ENCODE data around the gene CLRN3. TPM values are rescaled to one million over a fixed set of nuclear protein-coding genes. Genes with fewer than 3 reads are reported as not detected.

CLRN3 gene
- total and polyA plus RNA-seq, 2 experiments from 2014 or later, result not detected

DNA sequence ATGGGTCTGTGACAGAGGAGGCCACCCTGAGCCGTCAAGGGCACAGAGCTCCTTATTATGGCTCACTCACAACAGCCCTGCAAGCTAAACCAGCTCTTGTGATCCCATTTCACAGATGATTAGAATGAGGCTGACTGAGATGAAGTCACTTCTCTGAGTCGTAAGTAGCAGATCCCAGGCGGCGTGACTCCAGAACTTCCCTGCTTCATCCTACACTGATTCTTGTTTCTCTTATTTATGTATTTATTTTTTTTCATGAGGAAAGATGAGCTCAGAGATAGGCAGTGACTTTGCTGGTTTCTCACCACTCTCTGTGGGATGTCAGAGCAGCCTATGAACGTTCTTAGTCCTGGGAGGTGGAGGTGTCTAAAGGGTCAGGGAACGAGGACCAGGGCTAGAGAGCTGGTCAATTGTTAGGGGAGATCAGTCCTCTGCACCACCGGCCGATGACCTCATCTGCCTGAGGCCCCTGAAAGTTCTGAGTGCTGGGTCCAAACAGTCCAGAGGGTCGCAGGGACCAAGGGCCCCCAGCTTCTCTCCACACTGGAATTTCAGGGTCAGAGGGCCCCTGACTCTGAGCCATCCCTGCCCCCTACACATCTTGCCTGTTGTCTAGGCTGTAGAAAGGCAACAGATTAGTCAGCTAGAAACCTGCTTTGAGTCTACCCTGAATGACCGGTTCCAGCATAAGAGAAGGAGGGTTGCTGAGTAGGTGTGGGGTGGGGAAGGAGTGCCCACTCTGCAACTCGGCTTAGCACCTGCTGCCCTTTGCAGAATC, 17.9 kb downstream of the CLRN3 start:
- H3K27ac ChIP-seq, result no peak overlapping the region
- 61 to 64% methylated on average over 11 of the region's 11 CpGs for WGBS, 2 experiments (ENCODE audit: low coverage in 1 of 2, low lambda C conversion rate in 2 of 2, missing lambda C conversion rate in 2 of 2)
- DNase-seq, result no peak
- peaks cover 24% of the 10 kb centered on the region for H3K27me3 ChIP-seq (replicated peaks; ENCODE audit: insufficient read depth)
- in situ Hi-C loops (cut with MboI), result no loop called here
- H3K9me3 ChIP-seq (ENCODE audit: low read depth), result no peaks in the 10 kb centered on the region
- H3K4me2 ChIP-seq (ENCODE audit: unreplicated experiment), result no peak overlapping the region
- H3F3A ChIP-seq (ENCODE audit: insufficient read depth), result no peaks in the 10 kb centered on the region
- no peaks in the 10 kb centered on the region for H3K36me3 ChIP-seq (ENCODE audit: low read depth)
- no peaks in the 10 kb centered on the region for H3K9me2 ChIP-seq (ENCODE audit: insufficient read depth)
- H3K4me3 ChIP-seq, result no peak overlapping the region
- no peak overlapping the region for H3K9ac ChIP-seq
- no peaks in the 10 kb centered on the region for H4K20me1 ChIP-seq (ENCODE audit: insufficient read depth)
- H2AFZ ChIP-seq, result no peak overlapping the region
- no peaks in the 10 kb centered on the region for H3K4me1 ChIP-seq (ENCODE audit: insufficient read depth)
- TF ChIP-seq EZH2 (IDR thresholded peaks at IDR 0.05; ENCODE audit: insufficient read depth, poor library complexity, severe bottlenecking), result no peak
- no peak for TF ChIP-seq EZH2phosphoT487 (IDR thresholded peaks at IDR 0.05; ENCODE audit: insufficient read depth, low read depth)
- H3K79me2 ChIP-seq (ENCODE audit: insufficient read depth), result no peaks in the 10 kb centered on the region

DNA sequence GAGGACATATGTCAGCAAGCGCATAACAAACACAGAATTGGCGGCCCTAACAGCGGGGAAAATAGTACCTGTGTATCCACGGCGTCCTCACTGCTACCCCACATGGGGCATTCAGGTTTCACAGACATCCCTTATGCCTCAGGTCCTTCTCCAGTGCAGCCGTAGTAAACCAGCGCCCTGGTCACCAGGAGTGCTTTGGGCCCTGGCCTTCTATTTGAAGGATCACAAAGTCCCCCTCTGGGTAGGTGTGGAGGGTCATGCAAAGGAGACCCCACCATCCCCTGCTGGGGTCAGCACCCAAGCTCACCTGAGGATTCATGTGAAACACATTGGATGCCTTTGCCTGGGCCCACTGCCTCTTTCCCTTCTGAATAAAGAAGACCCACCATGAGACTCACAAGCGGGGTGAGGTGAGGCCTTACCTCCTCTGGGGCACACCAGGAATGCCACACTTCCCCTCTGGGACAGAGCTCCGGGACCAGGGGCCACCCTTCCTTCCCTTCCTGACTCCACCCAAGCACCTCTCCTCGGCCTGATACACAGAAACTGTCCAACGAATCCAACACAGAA, 18.8 kb downstream of the CLRN3 start:
- H4K20me1 ChIP-seq (ENCODE audit: insufficient read depth), result no peaks in the 10 kb centered on the region
- no peaks in the 10 kb centered on the region for H3K4me1 ChIP-seq (ENCODE audit: insufficient read depth)
- no peaks in the 10 kb centered on the region for H3K9me2 ChIP-seq (ENCODE audit: insufficient read depth)
- no peaks in the 10 kb centered on the region for H3F3A ChIP-seq (ENCODE audit: insufficient read depth)
- no peak overlapping the region for H3K9ac ChIP-seq
- H3K36me3 ChIP-seq (ENCODE audit: low read depth), result no peaks in the 10 kb centered on the region
- TF ChIP-seq EZH2phosphoT487 (IDR thresholded peaks at IDR 0.05; ENCODE audit: insufficient read depth, low read depth), result no peak
- no peak for TF ChIP-seq EZH2 (IDR thresholded peaks at IDR 0.05; ENCODE audit: insufficient read depth, poor library complexity, severe bottlenecking)
- 69 to 71% methylated on average over 11 of the region's 11 CpGs for WGBS, 2 experiments (ENCODE audit: low coverage in 1 of 2, low lambda C conversion rate in 2 of 2, missing lambda C conversion rate in 2 of 2)
- in situ Hi-C loops (cut with MboI), result no loop called here
- H3K4me2 ChIP-seq (ENCODE audit: unreplicated experiment), result no peak overlapping the region
- H3K79me2 ChIP-seq (ENCODE audit: insufficient read depth), result no peaks in the 10 kb centered on the region
- H3K4me3 ChIP-seq, result no peak overlapping the region
- H3K27me3 ChIP-seq (replicated peaks; ENCODE audit: insufficient read depth), result peaks cover 27% of the 10 kb centered on the region
- no peak overlapping the region for H3K27ac ChIP-seq
- no peak for DNase-seq
- H2AFZ ChIP-seq, result no peak overlapping the region
- no peaks in the 10 kb centered on the region for H3K9me3 ChIP-seq (ENCODE audit: low read depth)

DNA sequence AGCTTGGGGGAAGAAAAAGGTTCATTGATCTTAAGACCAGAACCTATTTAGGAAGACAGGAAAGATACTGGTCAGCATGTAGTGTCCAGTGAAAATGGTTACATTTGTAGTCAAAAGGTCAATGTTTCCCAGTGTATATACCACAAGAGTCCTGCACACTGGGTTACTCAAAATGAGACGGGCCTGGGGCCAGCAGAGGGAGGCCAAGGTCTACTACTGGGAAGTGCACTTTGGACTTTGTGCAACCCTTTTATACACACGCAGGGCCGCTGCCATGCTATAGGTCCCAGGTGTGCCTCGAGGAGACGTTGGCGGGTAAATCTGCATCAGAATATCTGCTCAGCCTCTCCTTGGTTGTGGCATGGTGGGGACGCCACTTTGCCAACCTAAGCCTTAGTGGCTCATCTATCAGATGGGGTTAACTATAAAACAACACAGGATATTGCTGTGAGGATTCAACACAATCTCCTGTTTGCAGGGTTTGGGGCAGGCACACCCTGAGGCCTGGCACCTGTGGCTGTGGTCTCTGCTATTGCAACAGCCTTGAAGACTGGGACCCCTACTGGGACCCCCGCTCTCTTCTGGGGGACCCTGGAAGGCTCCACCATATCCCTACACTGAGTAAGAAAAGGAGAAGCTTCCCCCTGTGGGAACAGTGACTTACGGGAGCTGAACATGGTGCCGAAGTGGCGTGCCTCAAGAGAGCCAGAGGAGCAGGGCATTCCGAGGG, 19.7 kb downstream of the CLRN3 start:
- Histone ChIP-seq H3K9me2 (ENCODE audit: insufficient read depth) (no peaks in the 10 kb centered on the region), H2AFZ (no peak overlapping the region), H3K4me1 (ENCODE audit: insufficient read depth) (no peaks in the 10 kb centered on the region), H3K27ac (no peak overlapping the region), H3K27me3 (replicated peaks; ENCODE audit: insufficient read depth) (peaks cover 27% of the 10 kb centered on the region; the same call in 1 of the 2 replicates), H3K36me3 (ENCODE audit: low read depth) (no peaks in the 10 kb centered on the region), H3K4me3 (no peak overlapping the region), H3K79me2 (ENCODE audit: insufficient read depth) (no peaks in the 10 kb centered on the region), H4K20me1 (ENCODE audit: insufficient read depth) (no peaks in the 10 kb centered on the region), H3F3A (ENCODE audit: insufficient read depth) (no peaks in the 10 kb centered on the region), H3K9ac (no peak overlapping the region), H3K9me3 (ENCODE audit: low read depth) (no peaks in the 10 kb centered on the region), H3K4me2 (ENCODE audit: unreplicated experiment) (no peak overlapping the region)
- DNase-seq, result no peak
- in situ Hi-C loops (cut with MboI), result no loop called here
- TF ChIP-seq EZH2 (IDR thresholded peaks at IDR 0.05; ENCODE audit: insufficient read depth, poor library complexity, severe bottlenecking), result no peak
- TF ChIP-seq EZH2phosphoT487 (IDR thresholded peaks at IDR 0.05; ENCODE audit: insufficient read depth, low read depth), result no peak
- WGBS, 2 experiments (ENCODE audit: low coverage in 1 of 2, low lambda C conversion rate in 2 of 2, missing lambda C conversion rate in 2 of 2), result 67 to 72% methylated on average over 12 of the region's 12 CpGs

DNA sequence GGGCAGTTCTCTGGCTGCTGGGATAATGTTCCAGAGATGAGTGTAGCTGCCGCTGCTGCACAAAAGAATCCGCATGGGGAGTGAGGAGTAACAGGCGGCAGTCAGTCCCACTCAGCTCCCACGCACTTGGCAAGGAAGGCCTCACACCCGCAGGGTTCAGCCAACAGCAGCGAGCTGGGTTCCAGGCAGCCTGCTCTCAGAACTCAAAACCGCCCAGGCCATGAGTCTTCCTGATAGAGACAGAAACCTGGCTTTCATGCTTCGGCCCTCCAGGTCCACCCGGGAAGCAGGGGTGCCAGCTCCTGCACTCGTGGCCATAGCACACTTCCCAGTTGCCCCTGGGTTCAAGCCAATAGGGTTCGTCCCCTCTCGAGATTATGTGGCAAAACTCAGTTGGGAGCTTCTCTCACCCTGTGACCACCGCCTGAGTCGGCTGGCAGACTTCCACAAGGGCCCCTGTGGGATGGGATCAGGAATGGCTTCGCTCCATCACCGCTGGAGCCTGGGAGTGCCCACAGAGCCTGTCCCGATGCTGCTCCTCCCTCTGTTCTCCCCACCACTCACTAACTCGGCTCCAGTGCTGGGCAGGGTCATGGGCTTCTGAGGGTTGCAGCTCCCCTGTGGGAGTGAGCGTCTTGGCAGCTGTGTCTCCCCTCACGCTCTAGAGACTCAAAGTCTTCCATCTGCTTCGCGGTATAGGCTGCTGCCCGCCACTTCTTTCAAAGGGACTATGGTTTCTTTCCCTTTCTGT, 20.6 kb downstream of the CLRN3 start:
- no peaks in the 10 kb centered on the region for H3K36me3 ChIP-seq (ENCODE audit: low read depth)
- DNase-seq, result peak; percentile 56
- H3K79me2 ChIP-seq (ENCODE audit: insufficient read depth), result no peaks in the 10 kb centered on the region
- no peaks in the 10 kb centered on the region for H3K9me3 ChIP-seq (ENCODE audit: low read depth)
- H3K9ac ChIP-seq, result no peak overlapping the region
- no peaks in the 10 kb centered on the region for H3F3A ChIP-seq (ENCODE audit: insufficient read depth)
- H3K9me2 ChIP-seq (ENCODE audit: insufficient read depth), result no peaks in the 10 kb centered on the region
- 45 to 47% methylated on average over 22 to 23 of the region's 23 CpGs for WGBS, 2 experiments (ENCODE audit: low coverage in 1 of 2, low lambda C conversion rate in 2 of 2, missing lambda C conversion rate in 2 of 2)
- H3K27me3 ChIP-seq (replicated peaks; ENCODE audit: insufficient read depth), result peaks cover 25% of the 10 kb centered on the region; the same call in 1 of the 2 replicates
- H3K4me2 ChIP-seq (ENCODE audit: unreplicated experiment), result no peak overlapping the region
- H4K20me1 ChIP-seq (ENCODE audit: insufficient read depth), result no peaks in the 10 kb centered on the region
- no peak overlapping the region for H3K27ac ChIP-seq
- in situ Hi-C loops (cut with MboI), result no loop called here
- H3K4me3 ChIP-seq, result no peak overlapping the region
- no peaks in the 10 kb centered on the region for H3K4me1 ChIP-seq (ENCODE audit: insufficient read depth)
- H2AFZ ChIP-seq, result no peak overlapping the region
- TF ChIP-seq EZH2phosphoT487 (IDR thresholded peaks at IDR 0.05; ENCODE audit: insufficient read depth, low read depth) (no peak), EZH2 (IDR thresholded peaks at IDR 0.05; ENCODE audit: insufficient read depth, poor library complexity, severe bottlenecking) (no peak)

Data from GM23248 (cell line).